Keratinocyte (primary cell): ENCODE data around the gene STS.

Experiments
- EZH2 ChIP-seq: IDR thresholded peaks from one replicate; pipeline ENCODE4 v1.6.1; 2012; ENCODE audit warnings: inconsistent platforms, mild to moderate bottlenecking, low read length, moderate library complexity
- TF ChIP-seq, protein P1 (sequence below), 3 experiments: IDR thresholded peaks in 1 of 3; conservative IDR thresholded peaks in 1 of 3; optimal IDR thresholded peaks in 1 of 3; 2 replicates in 2 of 3; 3 replicates in 1 of 3; pipeline versions ENCODE3 to v1.5.1; 2011; ENCODE audit warnings: low read length in 3 of 3, mild to moderate bottlenecking in 3 of 3, moderate library complexity in 2 of 3, control low read depth in 1 of 3, inconsistent platforms in 1 of 3; ENCODE audit not compliant: insufficient read depth in 2 of 3; ENCODE audit errors: extremely low read depth in 1 of 3

DNA sequence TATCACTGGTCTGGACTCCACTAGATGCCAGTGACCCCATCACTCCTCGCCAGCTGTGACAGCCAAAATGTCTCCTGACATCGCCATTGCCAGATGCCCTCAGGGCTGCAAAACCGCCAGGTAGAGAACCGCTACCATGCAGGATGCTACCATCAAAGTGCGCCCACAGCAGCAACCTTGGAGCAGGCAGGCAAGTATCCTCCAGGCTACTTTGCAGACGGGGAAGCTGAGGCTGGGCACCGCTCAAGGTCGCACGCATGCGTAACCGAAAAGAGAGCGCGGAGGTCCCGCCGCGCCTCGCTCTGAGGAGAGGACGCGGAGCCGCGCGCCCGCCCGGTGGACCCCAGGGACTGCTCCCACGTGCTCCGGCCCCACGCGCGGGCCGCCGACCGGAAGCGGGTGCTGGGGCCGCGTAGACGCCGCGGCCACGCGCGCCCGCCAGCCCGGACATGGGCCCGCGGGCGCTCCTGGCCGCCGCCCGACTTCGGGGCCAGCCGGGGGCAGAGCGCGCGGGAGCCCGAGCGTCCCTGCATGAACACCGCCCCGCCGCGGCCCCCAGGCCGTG is at the start of gene STS:
- TF ChIP-seq, protein P1, sequence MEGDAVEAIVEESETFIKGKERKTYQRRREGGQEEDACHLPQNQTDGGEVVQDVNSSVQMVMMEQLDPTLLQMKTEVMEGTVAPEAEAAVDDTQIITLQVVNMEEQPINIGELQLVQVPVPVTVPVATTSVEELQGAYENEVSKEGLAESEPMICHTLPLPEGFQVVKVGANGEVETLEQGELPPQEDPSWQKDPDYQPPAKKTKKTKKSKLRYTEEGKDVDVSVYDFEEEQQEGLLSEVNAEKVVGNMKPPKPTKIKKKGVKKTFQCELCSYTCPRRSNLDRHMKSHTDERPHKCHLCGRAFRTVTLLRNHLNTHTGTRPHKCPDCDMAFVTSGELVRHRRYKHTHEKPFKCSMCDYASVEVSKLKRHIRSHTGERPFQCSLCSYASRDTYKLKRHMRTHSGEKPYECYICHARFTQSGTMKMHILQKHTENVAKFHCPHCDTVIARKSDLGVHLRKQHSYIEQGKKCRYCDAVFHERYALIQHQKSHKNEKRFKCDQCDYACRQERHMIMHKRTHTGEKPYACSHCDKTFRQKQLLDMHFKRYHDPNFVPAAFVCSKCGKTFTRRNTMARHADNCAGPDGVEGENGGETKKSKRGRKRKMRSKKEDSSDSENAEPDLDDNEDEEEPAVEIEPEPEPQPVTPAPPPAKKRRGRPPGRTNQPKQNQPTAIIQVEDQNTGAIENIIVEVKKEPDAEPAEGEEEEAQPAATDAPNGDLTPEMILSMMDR (optimal IDR thresholded peaks at IDR 0.05 in 1 of 3, IDR thresholded peaks at IDR 0.05 in 1 of 3, conservative IDR thresholded peaks at IDR 0.05 in 1 of 3; ENCODE audit: extremely low read depth in 1 of 3, insufficient read depth in 2 of 3, low read length in 3 of 3) = no peak
- TF ChIP-seq EZH2 = no peak
